Fibroblast of villous mesenchyme (primary cell): ENCODE results near the gene BRCA1. TPM values are rescaled to one million over a fixed set of nuclear protein-coding genes. Genes with fewer than 3 reads are reported as not detected.

ENCODE experiments used
- DNase-seq: peaks from one replicate; pipeline ENCODE4 v3.0.0-alpha.2; 2010; ENCODE audit warnings: low read depth
- H3K4me3 ChIP-seq: 2 replicates; pipeline ENCODE4 v1.5.1; 2011; ENCODE audit warnings: low read depth, mild to moderate bottlenecking, low read length
- CTCF ChIP-seq: IDR thresholded peaks from 2 replicates; pipeline ENCODE4 v1.5.1; 2012; ENCODE audit warnings: low read depth, mild to moderate bottlenecking, low read length; ENCODE audit not compliant: insufficient read depth
- small RNA-seq: library from RNA; depleted of rRNA; stranded (forward); fragments of <200 nt; gene quantifications from one replicate; pipeline ENCODE3, GENCODE V24; 2012
- total RNA-seq: library from RNA; depleted of rRNA; stranded (reverse); fragments of >200 nt; gene quantifications from 2 replicates; pipeline ENCODE4 v1.2.3, GENCODE V29; 2012

Gene BRCA1
- total RNA-seq, 1 donor, result 16.8 TPM

DNA sequence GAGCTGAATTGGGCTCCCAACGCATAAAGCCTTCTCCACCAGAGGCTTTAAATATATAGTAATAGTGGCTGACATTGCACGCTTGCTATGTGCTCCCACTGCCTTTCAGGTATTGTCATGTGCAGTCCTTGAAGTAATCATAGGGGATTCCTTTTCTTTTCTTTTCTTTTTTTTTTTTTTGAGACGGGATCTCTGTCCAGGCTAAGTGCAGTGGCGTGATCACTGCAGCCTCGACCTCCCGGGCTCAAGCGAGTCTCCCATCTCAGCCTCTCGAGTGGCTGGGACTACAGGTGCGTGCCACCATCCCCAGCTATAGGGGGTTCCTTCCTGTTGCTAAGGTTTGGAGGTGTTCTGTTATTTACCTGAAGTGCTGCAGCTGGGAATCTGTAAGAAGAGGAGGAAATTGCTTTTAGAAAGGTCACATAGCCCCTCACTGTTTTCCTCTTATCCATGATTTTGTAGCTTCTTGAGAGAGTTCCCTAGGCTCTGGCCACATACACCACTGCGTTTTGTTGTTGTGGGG is 126.1 kb downstream of the BRCA1 start:
- DNase-seq, result no peak
- H3K4me3 ChIP-seq, result peak overlapping the region; percentile 95
- TF ChIP-seq CTCF, result no peak

DNA sequence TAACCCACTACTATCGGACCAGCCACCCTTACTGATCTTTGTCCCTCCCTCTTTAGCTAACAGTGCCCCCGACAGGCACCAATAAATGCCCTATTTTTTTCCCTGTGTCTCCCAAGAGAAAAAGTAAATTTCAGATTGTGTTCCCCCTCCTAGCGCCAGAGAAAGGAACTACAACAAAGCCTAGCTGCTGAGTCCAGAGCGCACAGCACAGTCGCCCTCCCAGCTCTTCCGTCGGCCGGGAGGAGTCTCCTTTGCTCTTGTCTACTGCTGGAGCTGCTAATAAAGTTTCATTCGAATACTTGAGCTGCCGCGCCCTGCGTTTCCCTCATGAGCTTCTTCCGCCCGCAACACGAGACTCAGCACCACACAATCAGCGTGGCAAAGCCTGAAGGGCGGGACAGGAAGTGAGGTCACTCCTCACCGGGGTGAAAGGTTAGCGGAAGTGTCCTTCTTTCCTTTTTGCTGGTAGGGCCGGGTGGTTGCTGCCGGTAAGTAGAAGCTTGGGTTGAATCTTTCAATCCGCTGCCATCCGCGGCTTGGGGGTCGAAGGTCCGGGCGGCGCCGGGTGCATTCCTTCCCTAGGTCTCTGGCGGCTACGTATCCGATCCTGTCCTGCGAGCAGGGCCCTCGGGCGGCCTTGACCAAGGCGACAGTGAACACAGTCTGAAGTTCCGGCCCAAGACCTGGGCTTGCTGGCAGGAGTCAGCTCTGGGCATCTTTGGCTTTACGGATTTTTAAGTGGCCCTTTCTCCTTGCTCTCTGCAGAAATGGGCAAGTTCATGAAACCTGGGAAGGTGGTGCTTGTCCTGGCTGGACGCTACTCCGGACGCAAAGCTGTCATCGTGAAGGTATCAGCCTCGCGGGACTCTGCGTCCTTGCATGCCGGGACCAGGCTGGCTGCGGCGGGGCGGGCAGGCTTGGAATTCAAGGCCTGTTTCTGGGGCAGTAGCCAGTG is 126.9 kb downstream of the BRCA1 start, which contains the start of gene RPL27:
RPL27 (plus strand) TSS at position 436 of the 955 bp plus-strand sequence; CDS start at position 768, 332 bp downstream.
- peak; percentile 100 for DNase-seq
- peak within 1 kb of the TSS; percentile 95 for H3K4me3 ChIP-seq
- TF ChIP-seq CTCF, result peak; percentile 86

- no peak for DNase-seq
- no peak for TF ChIP-seq CTCF
These were observed 127.7 kb downstream of the BRCA1 start for GRCh38 chr17:42997390-42997983.

More at GRCh38 chr17:42997390-42997983, 127.7 kb downstream of the BRCA1 start:
- H3K4me3 ChIP-seq, result peak overlapping the region; percentile 47

Small RNAs within 50 kb of the gene (small RNA-seq; reads per million reads assigned to genes)
- gene AC060780.2, result not detected
- gene AC060780.3, result not detected
- not detected for gene AC135721.1

Other genes with a start within 250 kb of the BRCA1 start
- not detected in 2 replicates for gene G6PC1, start 224.6 kb downstream of the BRCA1 start, total RNA-seq
- 16.0 and 16.8 TPM in 2 replicates for gene AARSD1, start 160.9 kb downstream of the BRCA1 start, total RNA-seq
- 1.3 TPM in 2 replicates for gene PTGES3L, start 145.3 kb downstream of the BRCA1 start, total RNA-seq
- gene RUNDC1, start 144.8 kb downstream of the BRCA1 start, total RNA-seq, result 9.3 and 11.2 TPM in 2 replicates
- 1,005 and 1,254 TPM in 2 replicates for gene RPL27, start 126.9 kb downstream of the BRCA1 start, total RNA-seq
- gene IFI35, start 118.6 kb downstream of the BRCA1 start, total RNA-seq, result 31.5 and 34.5 TPM in 2 replicates
- gene VAT1, start 103.0 kb downstream of the BRCA1 start, total RNA-seq, result 207 and 320 TPM in 2 replicates
- 0.97 and 1.3 TPM in 2 replicates for gene RND2, start 100.1 kb downstream of the BRCA1 start, total RNA-seq
- 79.9 and 135 TPM in 2 replicates for gene NBR1, start 45.9 kb upstream of the BRCA1 start, total RNA-seq
- 11.0 and 11.7 TPM in 2 replicates for gene TMEM106A, start 86.5 kb upstream of the BRCA1 start, total RNA-seq
- gene CCDC200, start 103.3 kb upstream of the BRCA1 start, total RNA-seq, result not detected in 2 replicates
- gene RNU2-1, start 108.6 kb upstream of the BRCA1 start, total RNA-seq, result not detected in 2 replicates